HG03571 (cell line): ENCODE results near the gene DNAH8.

Experiments
- ATAC-seq: cut with Tn5 transposase; IDR thresholded peaks from one replicate; pipeline ENCODE4 v1.9.1; 2021; ENCODE audit not compliant: unreplicated experiment

Gene DNAH8

DNA sequence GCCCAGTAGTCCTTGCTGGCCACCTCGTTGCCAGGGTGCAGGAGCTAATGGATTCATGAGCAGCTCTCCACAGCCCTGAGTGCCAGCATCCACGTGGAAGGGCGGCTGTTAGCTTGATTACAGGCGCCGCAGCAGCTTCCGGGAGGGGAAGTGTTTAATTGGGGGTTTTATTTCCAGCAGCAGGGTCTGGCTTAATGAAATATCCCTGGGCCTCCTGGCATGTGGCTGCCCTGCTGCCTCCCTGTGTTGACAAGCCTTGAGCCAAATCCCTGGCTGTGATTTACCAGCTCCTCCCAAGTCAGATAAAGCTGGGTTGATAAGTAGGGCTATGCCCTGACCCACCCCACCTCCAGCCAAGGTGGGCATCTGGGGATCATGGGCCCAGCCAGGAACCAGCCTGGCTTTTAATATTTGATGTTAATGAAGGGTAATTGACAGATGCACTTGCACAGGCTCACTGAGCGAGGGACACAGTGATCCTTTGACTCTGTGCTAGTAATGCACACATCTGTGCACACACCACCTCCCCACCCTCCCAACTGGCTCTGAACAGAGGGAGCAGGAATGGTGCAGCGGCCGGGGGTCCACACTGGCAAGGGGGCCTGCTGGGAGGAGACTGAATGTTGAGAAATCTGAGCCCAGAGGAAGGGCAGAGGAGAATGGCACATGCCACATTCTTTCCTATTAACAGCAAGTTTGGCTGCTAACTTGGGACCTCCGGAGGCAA, 347.1 kb downstream of the DNAH8 start:
- ATAC-seq = no peak

DNA sequence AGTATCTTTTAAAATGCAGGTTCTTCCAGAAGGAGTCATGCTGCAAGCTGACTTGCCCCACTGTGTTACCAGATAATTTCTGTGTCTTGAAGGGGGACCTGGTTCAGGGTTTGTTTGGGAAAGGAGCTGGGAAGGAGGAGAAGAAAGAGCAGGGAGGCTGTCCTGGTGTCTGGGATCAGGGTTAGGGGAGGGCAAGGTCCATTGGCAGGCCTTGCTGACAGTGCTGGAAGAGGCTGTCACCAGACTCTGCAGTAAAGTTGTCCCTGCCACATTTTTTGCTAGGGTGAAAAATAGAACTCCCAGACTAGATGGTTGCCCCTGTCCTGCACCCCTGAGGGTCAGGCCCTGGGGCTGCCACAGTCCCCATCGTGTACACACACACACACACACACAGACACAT, 348.4 kb downstream of the DNAH8 start:
- no peak for ATAC-seq

DNA sequence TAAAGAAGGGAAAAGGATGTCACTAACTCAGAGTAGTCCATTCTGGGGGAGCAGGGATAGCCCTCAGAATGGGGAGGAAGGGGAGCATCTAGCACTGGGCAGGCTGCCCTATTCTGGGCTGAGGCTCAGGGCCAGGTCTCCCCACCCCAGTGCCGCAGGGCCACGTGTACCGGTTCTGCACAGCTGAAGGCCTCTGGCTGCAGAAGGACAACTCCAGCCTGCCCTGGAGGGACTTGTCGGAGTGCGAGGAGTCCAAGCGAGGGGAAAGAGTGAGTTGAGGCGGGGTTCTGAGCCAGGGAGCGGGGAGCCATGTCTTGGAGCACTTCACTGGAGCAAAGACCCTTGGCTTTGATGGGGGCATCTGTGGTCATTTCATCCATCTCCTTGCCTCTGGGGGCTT, 350.4 kb downstream of the DNAH8 start:
- no peak for ATAC-seq

DNA sequence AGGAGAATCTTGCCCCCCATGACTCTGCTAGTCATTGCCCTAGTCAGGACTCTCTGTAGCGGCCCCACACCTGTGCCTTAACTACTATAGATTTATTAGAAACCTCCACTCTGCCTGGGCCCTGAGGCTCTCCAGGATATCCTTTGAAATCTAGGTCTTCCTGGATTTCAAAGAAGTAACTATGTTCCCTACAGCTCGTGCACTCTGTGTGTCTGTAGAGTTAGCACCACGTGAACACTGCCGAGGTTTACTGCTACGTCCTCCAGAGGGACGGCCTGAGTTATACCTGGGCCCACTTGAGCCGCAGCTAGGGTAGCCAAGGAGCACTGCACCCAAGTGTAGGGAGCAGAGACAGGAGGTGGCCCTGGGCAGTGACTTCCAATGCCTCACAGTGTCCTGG, 353.3 kb downstream of the DNAH8 start:
- ATAC-seq = no peak

DNA sequence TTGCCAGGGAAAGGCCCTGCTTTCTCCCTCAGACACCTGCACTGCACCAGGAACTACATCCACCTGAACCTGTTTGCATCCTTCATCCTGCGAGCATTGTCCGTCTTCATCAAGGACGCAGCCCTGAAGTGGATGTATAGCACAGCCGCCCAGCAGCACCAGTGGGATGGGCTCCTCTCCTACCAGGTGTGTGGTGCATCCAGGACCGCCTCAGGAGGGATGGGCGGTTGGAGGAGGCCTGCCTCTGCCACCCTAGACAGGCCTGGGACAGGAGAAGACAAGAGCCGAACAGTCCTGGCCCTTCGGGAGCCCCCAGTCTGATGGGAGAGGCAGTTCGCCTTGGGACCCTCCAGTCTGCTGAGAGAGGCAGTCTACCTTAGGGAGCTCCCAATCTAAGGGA, 357.7 kb downstream of the DNAH8 start:
- no peak for ATAC-seq

DNA sequence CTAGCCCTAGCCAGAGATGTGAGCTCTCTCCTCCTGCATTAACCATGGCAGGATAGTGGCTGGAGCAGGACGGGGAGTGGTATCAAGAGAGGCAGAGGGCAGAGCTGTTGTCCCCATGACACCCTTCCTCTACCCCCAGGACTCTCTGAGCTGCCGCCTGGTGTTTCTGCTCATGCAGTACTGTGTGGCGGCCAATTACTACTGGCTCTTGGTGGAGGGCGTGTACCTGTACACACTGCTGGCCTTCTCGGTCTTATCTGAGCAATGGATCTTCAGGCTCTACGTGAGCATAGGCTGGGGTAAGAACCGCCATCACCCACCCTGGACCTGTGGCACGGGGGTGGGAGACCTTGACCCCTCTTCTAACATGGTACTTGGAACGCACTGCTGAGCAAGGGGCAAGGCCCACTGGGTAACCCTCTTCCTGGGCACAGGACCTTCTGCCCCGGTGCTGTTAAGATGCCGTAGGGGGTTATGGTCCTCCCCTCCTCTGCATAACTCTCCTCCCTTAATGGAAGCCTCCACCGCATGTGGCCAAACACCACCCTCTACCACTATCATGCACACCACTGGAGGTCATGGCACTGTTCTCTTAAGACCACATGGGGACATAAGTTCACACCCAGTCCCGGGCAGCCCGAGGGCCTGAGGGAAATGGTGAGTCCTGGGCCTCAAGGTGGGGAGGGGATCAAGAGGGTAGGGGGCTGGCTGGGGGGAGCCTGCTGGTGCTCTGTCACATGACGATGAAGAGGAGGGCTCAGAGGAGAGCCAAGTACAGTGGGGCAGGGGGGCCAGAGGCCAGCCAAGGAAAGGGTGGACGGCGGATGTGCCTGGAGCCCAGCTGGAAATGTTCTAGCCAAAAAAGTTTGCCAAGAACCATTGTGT, 358.6 kb downstream of the DNAH8 start:
- no peak for ATAC-seq

DNA sequence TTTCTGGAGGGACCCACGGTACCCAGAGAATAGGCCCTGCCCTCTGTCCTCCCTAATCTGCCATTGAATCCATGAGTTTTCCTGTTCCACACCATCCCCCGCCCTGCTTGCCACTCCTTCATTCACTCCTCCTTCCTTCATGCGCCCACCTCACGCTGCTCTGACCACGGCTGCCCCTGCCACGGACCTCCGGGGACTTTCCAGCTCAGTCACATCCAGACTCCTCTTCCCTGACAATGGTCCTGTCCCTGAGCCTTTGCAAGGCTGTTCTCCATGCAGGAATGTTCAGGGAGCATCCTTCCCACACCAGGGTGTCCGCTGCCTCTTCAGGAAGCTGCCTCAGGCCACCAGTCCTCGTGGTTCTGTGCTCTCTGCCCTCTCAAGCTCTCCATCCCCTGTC, 359.4 kb downstream of the DNAH8 start:
- no peak for ATAC-seq

DNA sequence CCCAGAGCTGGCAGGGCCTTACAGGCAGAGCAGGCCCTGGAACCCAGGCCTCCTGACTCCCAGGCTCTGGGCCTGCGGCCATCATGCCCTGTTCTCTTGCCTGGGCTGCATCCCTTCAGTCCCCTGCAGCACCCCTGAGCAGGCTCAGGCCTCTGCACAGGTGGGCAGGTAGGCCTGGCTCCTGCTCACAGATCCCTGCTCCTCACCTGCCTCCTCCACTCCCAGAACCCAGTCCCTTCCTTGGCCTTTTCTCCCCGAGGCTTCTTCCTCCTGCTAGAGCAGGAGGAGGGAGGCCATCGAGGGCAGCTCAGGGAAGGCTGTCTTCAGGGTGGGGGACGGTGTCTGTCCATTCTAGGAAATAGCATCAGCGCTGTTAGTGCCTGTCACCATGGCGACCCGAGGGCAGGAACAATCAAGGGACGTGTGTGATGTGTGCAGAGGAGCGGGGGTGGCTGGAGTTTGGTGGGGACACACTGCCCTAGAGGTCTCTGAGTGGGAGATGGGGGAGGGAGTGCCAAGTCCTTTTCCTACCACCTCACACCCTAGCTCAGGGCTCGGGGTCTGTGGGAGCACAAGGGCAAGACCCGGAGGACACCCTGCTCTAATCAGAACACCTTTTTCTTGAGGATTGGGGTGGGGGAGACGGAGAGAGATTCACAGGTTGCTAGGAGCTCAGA, 360.0 kb downstream of the DNAH8 start:
- ATAC-seq = no peak

DNA sequence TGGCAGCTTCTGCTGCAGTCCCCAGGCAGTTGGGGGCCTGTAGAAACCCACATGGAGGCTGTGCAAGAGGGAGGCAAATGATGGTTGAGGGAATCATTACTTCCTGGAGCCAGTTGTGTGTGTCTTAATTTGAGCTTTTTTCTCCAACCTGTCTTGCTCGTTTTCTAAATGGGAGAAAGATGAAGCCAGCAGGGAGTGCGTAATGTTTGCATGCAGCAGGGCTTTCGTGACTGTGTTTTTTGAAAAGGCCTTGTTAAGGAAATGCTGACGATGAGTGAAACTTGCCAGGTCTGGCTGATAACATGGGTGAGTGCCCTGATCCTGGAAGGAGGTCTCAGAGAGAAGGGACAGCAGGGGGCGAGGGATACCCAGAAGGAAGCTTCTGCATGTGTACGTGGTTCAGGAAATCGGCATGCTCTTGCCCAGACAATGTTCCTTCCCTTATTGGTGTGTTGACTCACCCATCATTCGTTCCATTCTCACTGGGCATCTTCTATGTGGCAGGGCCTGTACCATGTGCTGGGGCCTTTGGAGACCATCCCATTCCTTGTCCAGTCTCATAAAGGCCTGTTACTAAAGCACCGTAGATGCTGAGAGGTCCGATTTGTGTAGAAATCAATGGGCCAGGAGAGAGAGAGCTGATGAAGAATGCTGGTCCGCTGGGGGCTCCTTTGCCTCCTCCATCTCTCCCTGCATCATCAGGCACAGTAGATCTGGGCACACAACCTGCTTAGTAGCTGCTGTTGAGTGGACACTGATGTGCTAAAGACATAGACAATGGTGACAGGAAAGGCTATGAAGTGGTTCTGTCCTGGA, 360.9 kb downstream of the DNAH8 start:
- ATAC-seq = no peak

DNA sequence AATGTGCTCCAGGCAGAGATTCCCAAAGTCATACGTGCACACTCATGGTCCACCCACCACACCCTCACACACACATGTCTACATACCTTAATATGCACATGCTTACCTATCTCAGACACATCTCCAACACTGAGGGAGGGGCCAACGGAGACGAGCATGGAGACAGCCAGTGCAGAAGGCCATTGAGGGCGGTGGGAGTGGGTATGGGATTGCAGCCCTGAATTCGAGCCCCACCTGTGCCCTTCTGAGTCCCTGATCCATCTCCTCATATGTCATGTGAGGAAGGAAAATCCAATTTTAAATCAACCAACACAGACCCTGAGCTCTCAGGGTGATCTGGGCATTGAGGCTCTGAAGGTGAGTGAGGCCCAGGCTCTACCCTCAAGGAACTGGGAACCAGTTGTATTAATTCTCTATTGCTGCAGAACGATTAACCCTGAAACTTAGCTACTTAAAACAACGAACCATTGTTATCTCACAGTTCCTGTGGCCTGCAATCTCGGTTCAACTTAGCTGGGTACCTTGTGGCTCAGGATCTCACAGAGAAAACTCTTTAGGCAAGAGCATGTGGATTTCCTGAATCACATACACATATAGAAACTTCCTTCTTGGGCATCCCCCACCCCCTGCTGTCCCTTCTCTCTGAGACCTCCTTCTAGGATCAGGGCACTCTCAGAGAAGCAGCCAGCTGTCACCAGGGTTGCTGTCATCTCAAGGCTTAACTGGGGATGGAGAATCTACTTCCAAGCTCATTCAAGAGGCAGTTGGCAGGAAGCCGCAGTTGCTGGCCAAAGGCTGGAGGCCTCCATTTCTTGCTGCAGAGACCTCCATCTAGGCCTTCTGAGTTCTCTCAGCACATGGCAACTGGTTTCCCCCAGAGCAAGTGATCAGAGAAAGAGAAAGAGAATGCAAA, 361.8 kb downstream of the DNAH8 start:
- no peak for ATAC-seq

DNA sequence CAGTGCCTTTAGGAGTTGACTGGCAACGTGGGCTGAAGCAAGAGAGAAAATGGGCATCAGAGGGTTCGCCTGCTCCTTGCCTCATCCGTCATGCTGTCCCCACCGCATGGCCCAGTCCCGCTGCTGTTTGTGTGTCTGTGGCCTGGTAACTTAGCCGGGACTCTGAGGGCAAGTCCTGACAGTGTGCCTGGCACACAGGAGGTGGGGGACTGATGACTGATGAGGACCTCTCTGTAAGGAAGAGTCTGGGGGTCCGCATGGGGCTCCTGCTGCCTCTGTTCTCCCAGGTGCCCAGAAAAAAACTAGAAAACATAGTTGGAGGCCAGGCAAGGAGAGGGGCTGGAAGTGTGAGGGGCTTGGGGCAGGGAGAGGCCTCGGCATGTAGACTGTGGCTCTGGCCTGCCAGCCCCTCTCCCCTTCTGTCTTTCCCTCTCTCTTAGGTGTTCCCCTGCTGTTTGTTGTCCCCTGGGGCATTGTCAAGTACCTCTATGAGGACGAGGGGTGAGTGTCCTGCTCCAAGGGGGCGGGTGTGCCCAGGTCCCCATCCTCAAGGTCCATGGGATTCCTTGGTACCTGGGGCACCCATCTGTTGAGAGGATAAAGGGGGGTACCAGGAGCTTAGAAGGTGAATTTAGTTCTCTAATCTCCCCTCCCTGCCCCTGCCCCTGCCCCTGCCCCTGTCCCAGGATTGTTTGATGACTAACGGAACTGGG, 362.9 kb downstream of the DNAH8 start:
- ATAC-seq = no peak

DNA sequence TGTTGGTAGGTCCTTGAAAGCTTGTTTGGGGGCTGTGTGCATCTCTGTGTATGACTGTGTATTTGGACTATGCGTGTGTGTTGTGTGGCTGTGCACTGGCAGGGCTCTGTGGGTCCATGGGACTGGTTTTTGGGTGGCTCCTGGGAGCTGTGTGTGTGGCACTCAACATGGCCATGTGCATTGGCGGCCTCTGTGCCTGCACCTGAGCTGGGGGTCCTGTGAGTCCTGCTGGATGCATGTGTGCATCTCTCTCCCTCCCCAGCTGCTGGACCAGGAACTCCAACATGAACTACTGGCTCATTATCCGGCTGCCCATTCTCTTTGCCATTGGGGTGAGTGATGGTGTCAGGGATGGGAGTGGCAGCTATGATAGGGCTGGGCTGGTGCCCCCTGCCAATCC, 363.6 kb downstream of the DNAH8 start:
- no peak for ATAC-seq

DNA sequence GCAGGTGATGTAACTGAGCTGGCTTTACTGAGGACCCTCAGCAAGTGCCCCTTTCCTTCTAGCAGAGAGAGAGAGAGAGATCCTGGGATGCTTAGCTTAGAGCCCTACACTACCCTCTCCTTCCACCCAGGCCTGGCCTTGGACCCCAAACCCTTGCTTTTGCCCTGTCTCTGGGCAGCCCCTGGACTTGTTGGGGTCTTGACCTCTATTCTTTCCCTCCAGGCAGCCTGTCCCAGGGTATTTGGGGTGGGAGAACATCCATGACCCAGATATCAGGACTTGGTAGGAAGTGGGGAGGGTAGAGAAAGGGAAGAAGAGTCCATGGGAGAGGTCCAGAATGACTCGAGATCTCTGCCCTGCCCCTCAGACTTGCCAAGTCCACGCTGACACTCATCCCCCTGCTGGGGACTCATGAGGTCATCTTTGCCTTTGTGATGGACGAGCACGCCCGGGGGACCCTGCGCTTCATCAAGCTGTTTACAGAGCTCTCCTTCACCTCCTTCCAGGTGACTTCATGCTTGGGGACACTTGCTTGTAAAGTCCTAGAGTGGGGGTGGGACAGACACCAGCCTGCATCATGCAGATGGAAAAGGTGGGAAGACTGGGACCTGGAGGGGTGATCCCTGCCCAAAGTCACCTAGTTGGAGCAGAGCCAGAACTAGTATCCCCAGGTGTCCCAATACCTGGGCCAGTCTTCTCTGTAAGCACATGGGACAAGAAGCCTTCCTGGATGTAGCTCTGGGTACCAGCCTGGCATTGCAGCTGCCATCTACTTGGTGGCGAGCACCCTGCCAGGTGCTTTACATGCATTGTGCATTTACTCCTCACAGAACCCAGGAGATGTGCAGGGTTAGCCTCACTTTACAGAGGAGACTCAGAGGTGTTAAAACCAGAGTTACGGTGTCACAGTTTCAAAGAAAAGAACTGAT, 364.4 kb downstream of the DNAH8 start:
- ATAC-seq = no peak
